Activated naive CD4-positive, alpha-beta T cell treated with anti-CD3 and anti-CD28 coated beads, Interleukin-2, amount 50 U/mL, for 24 hours (primary cell): ENCODE data around the gene ANKRD33B.

Experiments
- H3K27ac Mint-ChIP-seq: one replicate; pipeline ENCODE4 v1.8.0; 2021; ENCODE audit warnings: mild to moderate bottlenecking, mixed read lengths
- H3K27me3 Mint-ChIP-seq: one replicate; pipeline ENCODE4 v1.8.0; 2021; ENCODE audit warnings: mixed read lengths
- H3K36me3 Mint-ChIP-seq: one replicate; pipeline ENCODE4 v1.8.0; 2021; ENCODE audit warnings: mixed read lengths
- H3K4me1 Mint-ChIP-seq: one replicate; pipeline ENCODE4 v1.8.0; 2021; ENCODE audit warnings: mixed read lengths
- H3K4me3 Mint-ChIP-seq: one replicate; pipeline ENCODE4 v1.8.0; 2021; ENCODE audit warnings: mild to moderate bottlenecking, mixed read lengths
- H3K9me3 Mint-ChIP-seq: one replicate; pipeline ENCODE4 v1.8.0; 2021; ENCODE audit warnings: mixed read lengths

The ANKRD33B gene

DNA sequence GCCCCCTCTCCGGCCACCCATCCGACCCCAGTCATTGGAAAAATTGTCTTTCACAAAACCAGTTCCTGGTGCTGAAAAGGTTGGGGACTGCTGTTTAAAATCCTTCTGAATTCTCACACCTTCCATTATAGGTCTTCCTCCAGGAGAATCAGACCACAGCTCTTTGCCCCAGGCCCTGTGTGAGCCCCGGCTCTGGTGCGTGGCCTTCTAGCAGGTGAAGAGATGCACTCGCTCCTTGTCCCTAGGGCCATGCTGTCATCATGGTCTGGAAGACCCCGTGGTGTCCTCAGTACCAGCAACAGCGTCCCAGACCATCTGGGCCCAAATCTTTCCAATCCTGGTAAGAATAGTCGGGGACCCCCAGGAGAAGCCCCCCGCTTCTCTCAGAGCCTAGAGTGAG, 101.9 kb downstream of the ANKRD33B start:
- Mint-ChIP-seq H3K4me1 (no peaks in the 10 kb centered on the region), H3K36me3 (no peaks in the 10 kb centered on the region), H3K27me3 (no peaks in the 10 kb centered on the region), H3K9me3 (no peaks in the 10 kb centered on the region), H3K27ac (no peak overlapping the region), H3K4me3 (no peak overlapping the region)

DNA sequence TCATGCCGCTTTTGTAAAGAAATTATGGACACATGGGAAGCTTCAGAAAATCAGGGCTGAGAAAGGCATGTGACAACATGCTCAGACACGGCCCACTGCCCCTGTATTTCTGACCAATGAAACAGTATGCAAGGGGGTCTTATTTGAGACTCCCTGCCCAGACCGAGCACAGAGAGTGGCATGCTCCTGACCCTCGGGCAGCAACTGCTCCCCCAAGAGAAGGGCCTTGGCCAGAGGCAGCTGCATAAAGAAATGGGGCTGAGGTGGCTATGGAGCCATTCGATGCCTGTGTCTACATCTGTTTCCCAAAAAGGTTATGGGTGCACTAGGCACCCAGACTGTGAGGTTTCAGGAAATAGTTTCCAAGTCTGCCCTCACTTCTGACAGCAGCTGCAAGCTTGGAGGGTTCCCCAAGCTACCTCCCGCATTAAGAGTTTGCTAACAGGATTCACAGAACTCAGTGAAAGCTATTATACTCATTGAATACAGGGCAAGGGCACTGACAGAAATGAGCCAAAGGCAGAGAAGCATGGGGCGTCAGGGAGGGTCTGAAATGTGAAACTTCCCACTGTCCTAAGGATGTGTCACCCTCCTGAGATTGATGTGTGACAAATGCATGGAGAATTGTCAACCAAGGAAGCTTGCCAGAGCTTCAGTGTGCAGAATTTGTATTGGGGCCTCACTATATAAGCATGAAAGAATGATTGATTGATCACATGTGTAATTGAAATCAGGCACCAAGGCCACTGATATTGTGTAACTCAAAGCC, 102.8 kb downstream of the ANKRD33B start:
- no peaks in the 10 kb centered on the region for H3K9me3 Mint-ChIP-seq
- H3K36me3 Mint-ChIP-seq: no peaks in the 10 kb centered on the region
- H3K4me3 Mint-ChIP-seq: no peak overlapping the region

DNA sequence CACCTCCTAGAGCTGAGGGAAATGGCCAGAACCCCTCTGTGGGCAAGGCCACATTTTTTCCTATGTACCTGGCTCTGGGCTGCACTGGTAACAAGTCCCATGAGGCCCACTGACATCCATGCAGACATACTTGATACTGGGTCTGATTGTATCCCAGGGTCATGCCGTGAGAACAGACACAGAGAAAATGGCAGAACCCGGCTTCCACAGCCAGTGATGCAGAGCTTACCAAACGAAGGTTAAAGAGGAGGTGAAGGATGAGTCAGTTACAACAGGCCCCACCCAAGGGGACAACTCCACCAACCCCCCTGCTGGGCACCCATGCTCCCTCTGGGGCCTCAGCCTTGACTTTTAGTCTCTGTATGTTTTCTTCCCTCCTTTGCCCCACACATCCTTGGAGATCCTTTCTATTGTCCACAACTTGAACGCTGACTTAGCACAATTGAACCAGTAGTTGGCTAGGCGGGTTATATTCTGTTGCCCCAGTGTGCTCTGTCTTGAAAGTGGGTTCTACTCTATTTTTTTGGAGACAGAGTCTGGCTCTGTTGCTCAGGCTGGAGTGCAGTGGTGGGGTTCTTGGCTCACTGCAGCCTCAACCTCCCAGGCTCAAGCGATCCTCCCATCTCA, 103.7 kb downstream of the ANKRD33B start:
- H3K4me3 Mint-ChIP-seq: no peak overlapping the region
- no peaks in the 10 kb centered on the region for H3K9me3 Mint-ChIP-seq
- no peak overlapping the region for H3K27ac Mint-ChIP-seq
- no peaks in the 10 kb centered on the region for H3K36me3 Mint-ChIP-seq
- H3K27me3 Mint-ChIP-seq: no peaks in the 10 kb centered on the region
- H3K4me1 Mint-ChIP-seq: no peaks in the 10 kb centered on the region

More for the DNA sequence above, 102.8 kb downstream of the ANKRD33B start:
- Mint-ChIP-seq H3K27ac (no peak overlapping the region), H3K27me3 (no peaks in the 10 kb centered on the region), H3K4me1 (no peaks in the 10 kb centered on the region)

DNA sequence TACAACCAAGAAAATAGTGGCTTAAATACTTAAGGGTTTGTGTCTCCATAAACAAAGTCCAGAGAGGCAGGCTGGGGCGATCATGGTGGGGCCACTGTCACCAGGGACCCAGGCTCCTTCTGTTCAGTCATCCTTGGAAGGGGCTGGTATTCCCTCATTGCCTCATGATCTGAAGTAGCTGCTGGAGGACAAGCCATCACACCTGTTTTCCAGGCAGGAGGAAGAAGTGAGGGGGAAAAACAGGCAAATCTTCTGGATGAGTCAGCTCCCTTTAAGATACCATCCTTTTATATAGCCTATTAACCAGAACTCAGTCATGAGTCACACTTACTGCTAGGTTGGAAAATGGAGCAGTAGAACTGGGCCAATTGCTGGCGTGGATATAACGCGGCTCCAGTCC, 104.8 kb downstream of the ANKRD33B start:
- no peaks in the 10 kb centered on the region for H3K9me3 Mint-ChIP-seq
- H3K27me3 Mint-ChIP-seq: no peaks in the 10 kb centered on the region
- H3K4me3 Mint-ChIP-seq: no peak overlapping the region
- H3K36me3 Mint-ChIP-seq: no peaks in the 10 kb centered on the region
- no peak overlapping the region for H3K27ac Mint-ChIP-seq
- H3K4me1 Mint-ChIP-seq: no peaks in the 10 kb centered on the region

DNA sequence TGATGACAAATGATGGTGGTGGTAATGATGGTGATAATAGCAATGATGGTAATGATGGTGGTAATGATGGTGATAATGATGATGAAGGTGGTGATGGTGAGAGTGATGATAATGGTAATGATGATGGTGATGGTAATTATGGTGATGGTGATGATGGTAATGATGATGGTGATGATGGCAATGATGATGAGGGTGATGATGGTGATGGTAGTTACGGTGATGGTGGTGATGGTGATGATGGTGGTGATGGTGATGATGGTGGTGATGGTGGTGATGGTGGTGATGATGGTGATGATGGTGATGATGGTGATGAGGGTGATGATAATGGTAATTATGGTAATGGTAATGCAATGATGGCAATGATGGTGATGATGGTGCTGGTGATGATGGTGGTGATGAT, 106.1 kb downstream of the ANKRD33B start:
- H3K27ac Mint-ChIP-seq: no peak overlapping the region
- H3K4me3 Mint-ChIP-seq: no peak overlapping the region
- H3K36me3 Mint-ChIP-seq: no peaks in the 10 kb centered on the region
- H3K27me3 Mint-ChIP-seq: no peaks in the 10 kb centered on the region
- no peaks in the 10 kb centered on the region for H3K4me1 Mint-ChIP-seq
- no peaks in the 10 kb centered on the region for H3K9me3 Mint-ChIP-seq

DNA sequence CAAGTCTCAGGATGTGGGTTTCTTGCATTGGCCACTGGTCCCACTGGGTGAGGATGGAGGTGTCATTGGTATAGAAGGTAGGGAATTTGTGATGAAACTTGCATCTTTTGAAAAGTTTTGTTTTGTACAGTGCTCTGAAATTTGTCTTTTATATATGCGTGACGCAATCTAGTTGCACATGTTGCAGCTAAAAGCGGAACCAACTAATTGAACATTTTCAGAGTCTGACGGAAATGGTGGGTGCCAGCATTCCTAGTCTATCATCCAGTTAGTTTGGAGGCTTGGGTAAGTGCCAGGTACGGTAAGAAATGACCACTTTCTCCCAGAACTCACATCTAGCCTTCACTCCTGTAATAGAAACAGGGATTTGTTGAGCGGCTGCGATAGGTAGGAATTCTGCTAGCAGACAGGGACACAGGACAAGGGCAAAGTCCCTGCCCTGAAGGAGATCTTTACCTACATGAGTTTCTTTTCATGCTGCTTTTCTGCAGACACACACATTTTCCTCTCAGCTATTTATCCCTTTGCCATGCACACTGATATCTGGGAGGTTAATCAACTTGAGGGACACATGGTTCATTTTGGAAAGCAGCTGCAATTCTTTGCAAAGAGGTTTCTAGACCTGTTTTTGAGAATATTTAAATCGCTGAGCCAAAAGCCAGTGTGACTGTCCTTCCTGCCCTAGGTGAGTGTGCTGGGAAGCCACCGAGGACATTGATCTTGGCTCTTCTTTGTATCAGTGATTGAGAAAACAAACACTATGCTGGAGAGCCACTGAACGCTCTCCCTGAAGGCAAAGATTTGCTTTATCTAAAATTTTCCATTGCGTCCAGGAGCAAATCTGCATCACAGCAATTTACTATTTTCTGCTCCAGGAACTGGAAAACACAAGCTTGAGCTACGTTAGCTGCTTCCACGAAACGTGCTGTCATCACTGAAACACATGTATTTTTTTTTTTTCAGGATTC, 107.5 kb downstream of the ANKRD33B start:
- H3K4me3 Mint-ChIP-seq: no peak overlapping the region
- no peaks in the 10 kb centered on the region for H3K9me3 Mint-ChIP-seq
- H3K27ac Mint-ChIP-seq: no peak overlapping the region
- H3K36me3 Mint-ChIP-seq: no peaks in the 10 kb centered on the region
- no peaks in the 10 kb centered on the region for H3K4me1 Mint-ChIP-seq
- H3K27me3 Mint-ChIP-seq: no peaks in the 10 kb centered on the region

DNA sequence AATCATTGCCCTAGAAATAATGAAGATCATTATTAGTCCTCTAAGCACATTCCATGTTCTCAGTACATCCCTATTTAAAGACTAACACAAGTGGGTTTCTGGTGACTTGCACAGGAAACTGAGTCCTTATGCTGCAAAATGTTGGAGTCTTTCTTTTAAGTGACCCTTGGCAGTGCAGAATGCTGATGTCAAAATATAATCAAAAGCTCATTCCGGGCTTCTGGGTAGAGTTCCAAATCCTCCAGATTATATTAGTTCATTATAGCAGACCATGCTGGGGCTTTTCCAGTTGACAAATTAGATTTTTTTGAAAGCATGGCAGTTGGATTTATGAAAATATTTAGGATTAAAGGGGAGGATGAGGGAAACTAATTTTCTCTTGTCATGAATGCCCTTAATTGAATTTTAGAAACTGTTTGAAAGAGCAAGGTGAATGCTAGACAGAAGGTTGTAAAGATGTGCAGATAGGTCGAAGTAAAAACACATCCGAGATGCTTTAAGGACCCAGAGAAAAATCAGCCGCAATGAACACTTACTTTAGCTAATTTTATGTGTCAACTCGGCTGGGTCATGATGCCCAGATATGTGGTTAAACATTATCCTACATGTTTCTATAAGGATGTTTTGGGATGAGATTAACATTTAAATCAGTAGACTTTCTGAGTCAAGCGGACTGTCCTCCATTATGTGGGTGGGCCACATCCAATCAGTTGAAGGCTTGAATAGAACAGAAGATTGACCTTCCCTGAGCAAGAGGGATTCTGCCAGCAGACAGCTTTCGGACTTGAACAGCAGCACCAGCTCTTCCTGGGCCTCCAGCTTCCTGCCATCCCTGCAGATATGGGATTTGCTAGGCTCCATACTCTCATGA, 108.5 kb downstream of the ANKRD33B start:
- no peaks in the 10 kb centered on the region for H3K27me3 Mint-ChIP-seq
- peaks cover 3% of the 10 kb centered on the region for H3K36me3 Mint-ChIP-seq
- no peaks in the 10 kb centered on the region for H3K9me3 Mint-ChIP-seq
- no peak overlapping the region for H3K27ac Mint-ChIP-seq
- H3K4me1 Mint-ChIP-seq: no peaks in the 10 kb centered on the region
- no peak overlapping the region for H3K4me3 Mint-ChIP-seq

DNA sequence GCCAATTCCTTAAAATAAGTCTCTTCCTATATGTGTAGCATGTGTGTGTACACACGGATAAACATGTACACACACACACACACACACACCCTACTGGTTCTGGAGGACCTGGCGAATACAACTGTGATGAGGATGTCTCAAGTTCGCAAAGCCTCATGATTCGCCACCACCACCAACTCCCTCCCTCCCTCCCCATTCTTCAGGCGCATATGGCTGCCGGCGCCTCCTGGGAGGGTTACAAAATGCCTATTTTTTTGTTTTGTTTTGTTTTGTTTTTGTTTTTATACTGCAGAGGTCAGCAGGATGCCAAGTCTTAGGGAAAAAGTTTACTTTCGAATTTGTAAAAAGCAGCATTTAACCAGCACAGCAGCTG, 109.1 kb downstream of the ANKRD33B start:
- H3K4me1 Mint-ChIP-seq: no peaks in the 10 kb centered on the region
- H3K4me3 Mint-ChIP-seq: no peak overlapping the region
- no peaks in the 10 kb centered on the region for H3K9me3 Mint-ChIP-seq
- no peak overlapping the region for H3K27ac Mint-ChIP-seq
- H3K27me3 Mint-ChIP-seq: no peaks in the 10 kb centered on the region
- H3K36me3 Mint-ChIP-seq: peaks cover 9% of the 10 kb centered on the region

DNA sequence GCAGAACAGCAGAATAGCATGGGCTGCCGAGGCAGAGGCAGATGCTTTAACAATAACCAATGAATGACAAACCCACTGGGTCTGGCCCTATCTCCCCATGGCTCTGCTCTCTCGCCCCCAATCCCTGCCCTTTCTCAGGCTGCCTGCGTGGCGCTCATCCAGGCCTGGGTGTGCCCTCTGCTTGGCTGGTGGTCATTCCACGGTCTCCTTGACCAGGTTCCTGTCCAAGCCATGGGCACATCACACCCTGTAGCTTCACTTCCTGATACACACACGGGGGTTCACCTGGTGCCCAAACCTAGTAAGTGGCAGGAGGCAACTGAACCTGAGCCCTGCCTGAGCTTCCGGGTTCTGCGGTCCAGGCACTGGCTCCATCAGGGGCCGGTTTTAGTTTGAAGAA, 109.5 kb downstream of the ANKRD33B start:
- no peaks in the 10 kb centered on the region for H3K27me3 Mint-ChIP-seq
- no peaks in the 10 kb centered on the region for H3K9me3 Mint-ChIP-seq
- H3K27ac Mint-ChIP-seq: no peak overlapping the region
- no peak overlapping the region for H3K4me3 Mint-ChIP-seq
- H3K36me3 Mint-ChIP-seq: peaks cover 12% of the 10 kb centered on the region
- H3K4me1 Mint-ChIP-seq: no peaks in the 10 kb centered on the region

DNA sequence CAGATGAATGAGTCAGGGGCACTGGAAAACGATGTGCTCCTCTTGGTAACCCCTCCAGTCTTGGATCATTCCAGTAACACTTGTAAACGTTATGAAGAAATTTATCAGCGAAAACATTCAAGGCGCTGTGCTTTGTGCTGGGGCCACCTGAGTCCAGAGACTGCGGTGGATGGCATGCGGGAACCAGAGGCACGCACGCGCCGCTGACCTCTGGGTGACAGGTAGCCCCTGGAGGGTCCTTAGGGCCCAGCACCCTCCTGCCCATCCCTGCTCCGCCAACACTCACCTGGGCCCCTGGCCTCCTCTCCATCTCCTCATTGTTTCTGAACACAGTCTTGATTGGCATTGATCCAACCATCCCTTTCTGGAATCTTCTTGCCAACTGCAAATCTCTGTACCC, 110.2 kb downstream of the ANKRD33B start:
- no peaks in the 10 kb centered on the region for H3K27me3 Mint-ChIP-seq
- H3K9me3 Mint-ChIP-seq: no peaks in the 10 kb centered on the region
- no peaks in the 10 kb centered on the region for H3K4me1 Mint-ChIP-seq
- H3K27ac Mint-ChIP-seq: no peak overlapping the region
- peaks cover 14% of the 10 kb centered on the region for H3K36me3 Mint-ChIP-seq
- no peak overlapping the region for H3K4me3 Mint-ChIP-seq

DNA sequence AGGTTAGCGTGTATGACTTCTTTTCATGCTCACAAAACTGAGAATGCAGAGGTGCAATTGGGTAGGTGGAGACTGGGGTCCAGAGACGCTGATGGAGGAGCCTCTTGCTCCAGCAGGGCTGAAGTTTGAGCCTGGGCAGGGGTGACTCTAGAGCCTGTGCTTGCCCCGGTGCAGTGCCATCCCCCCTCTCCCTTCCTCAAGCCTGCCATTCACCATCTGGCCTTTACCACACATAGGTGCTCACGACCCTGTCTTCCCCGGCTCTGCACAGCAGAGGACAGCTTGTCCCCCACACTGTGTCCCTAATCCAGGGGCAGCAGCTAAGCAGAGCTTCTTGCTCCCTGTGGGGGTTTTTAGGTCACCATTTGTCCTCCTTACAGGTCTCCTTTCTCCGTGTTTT, 110.7 kb downstream of the ANKRD33B start:
- no peaks in the 10 kb centered on the region for H3K27me3 Mint-ChIP-seq
- H3K4me3 Mint-ChIP-seq: no peak overlapping the region
- no peaks in the 10 kb centered on the region for H3K4me1 Mint-ChIP-seq
- H3K9me3 Mint-ChIP-seq: no peaks in the 10 kb centered on the region
- peaks cover 14% of the 10 kb centered on the region for H3K36me3 Mint-ChIP-seq
- no peak overlapping the region for H3K27ac Mint-ChIP-seq

DNA sequence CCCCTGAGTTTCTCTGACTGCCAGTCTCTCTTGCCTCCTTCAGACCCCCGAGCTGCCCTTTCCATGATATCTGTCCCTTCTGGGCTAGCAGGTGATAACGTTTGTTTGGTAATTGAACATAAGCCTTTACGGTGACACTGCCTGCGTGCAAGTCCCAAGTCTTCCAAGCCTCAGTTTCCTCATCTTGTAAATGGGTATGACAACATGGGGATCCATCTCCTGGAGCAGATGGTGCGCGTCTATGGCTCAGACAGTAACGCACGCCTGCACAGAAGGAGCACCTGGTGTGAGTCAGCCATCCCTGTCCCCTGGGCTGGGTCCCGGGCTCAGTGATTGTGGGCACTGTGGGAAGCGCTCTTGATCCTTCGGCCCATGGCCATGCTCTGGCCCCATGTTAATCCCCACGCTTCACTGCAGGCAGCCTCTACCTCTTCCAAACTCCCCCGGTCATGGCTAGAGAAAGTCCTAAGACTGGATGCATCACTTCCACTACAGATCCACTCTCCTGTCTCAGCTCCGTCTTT, 111.4 kb downstream of the ANKRD33B start:
- peaks cover 16% of the 10 kb centered on the region for H3K36me3 Mint-ChIP-seq
- H3K27ac Mint-ChIP-seq: no peak overlapping the region
- no peaks in the 10 kb centered on the region for H3K27me3 Mint-ChIP-seq
- no peak overlapping the region for H3K4me3 Mint-ChIP-seq
- no peaks in the 10 kb centered on the region for H3K4me1 Mint-ChIP-seq
- no peaks in the 10 kb centered on the region for H3K9me3 Mint-ChIP-seq

DNA sequence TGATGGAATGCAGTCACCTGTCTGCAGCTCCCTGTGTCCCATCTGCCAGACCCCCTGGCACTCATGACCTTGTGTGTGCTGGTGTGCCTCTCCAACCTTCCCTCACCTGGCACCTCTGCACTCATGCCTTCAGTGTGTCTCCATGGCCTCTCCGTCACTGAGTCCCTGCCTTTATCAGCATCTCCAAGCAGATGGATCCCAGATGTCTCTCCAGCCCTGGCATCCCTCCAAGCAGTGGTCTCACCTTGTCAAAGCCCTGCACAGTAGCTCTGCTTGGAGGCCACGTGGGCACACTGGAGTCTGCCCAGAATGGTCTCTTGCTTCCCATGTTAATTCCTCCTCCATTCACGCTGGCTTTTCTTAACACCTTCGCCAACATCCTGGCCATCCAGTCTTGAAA, 112.4 kb downstream of the ANKRD33B start:
- Mint-ChIP-seq H3K4me3 (no peak overlapping the region), H3K27ac (peak overlapping the region; percentile 46), H3K9me3 (no peaks in the 10 kb centered on the region), H3K27me3 (no peaks in the 10 kb centered on the region), H3K4me1 (no peaks in the 10 kb centered on the region), H3K36me3 (peaks cover 23% of the 10 kb centered on the region)

DNA sequence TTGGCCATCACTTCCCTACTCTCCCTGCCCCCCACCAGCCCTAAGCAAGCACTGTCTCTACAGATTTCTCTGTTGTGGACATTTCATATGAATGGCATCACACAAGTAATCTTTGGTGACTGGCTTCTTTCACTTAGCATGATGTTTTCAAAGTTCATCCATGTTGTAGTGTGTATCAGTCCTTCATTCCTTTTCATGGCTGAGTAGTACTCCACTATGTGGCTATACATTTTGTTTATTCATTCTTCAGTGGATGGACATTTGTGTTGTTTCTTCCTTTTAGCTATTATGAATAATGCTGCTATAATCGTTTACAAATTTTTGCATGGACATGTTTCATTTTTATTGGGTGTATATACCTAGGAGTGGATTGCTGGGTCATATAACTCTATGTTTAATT, 113.1 kb downstream of the ANKRD33B start:
- Mint-ChIP-seq H3K27me3 (no peaks in the 10 kb centered on the region), H3K4me1 (no peaks in the 10 kb centered on the region), H3K9me3 (no peaks in the 10 kb centered on the region), H3K36me3 (peaks cover 23% of the 10 kb centered on the region), H3K27ac (no peak overlapping the region), H3K4me3 (no peak overlapping the region)

DNA sequence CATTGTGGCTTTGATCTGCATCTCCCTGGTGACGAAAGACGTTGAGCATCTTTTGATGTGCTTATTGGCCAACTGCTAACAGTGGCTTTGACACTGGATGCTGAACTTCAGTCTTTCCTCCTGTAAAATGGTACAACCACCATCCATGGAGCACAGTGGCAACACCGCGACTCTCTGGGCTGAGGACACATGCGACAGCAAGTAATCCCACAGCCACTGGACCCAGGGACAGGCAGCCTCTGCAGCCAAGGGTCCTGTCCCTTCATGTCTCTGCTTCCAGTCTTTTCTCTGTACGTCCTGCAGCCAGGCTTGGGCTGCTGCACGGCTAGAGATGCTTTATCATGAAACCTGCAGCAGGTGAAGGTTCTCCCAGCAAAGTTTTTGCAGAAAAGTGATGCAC, 113.7 kb downstream of the ANKRD33B start:
- Mint-ChIP-seq H3K27ac (no peak overlapping the region), H3K9me3 (no peaks in the 10 kb centered on the region), H3K4me1 (no peaks in the 10 kb centered on the region), H3K27me3 (no peaks in the 10 kb centered on the region), H3K4me3 (no peak overlapping the region), H3K36me3 (peaks cover 26% of the 10 kb centered on the region)
